Anterior cingulate cortex (tissue), 58 donors: ENCODE data around the gene PKN2.
A peak's percentile ranks its signal among the peaks of the same experiment; 100 is the strongest.
"Not testable (repeated sequence)": the region's sequence is repeated elsewhere in the genome, so short reads cannot be mapped to it uniquely, and the experiment has no call there.

ENCODE experiments used
- DNase-seq, 58 donors: peaks; one replicate each; lab custom pipeline; 2025; lab: John Stamatoyannopoulos, UW

PKN2 gene

DNA sequence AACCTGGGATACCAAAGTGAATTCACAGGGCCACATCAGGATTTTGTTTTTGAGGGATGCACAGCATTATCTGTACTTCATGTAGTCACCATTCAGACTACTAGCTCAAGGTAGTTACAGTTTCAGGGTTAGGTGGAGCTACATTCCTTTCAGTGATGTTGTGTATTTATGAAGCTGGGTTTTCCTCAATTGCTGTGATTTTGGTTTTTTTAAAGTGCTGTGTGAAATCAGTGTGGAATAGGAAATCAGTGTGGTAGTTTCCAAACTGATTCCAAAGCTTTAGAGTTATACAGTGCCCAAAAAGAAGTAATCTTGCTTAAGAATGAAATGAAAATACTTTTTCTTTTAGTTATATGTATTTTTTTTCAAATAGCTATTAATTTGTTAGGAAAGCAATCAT is 95.8 kb downstream of the PKN2 start:
- no peak for DNase-seq

DNA sequence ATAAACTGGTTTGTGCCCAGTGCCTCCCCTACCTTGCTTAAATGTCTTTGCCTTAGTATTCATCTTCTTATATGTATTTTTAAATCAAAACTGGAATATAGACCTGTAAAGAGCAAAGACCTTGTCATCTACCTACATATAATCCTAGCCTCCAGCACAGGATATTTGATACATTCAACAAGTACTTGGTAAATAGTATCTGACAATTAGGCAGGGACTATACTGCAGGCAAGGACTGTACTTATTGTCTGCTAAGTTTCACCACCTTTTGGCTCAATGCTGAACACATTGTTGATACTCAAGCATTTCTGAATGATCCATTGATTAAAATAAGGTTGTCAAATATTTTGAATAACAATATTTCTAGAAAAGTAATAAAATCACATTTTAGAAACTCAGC is 96.4 kb downstream of the PKN2 start:
- no peak for DNase-seq

DNA sequence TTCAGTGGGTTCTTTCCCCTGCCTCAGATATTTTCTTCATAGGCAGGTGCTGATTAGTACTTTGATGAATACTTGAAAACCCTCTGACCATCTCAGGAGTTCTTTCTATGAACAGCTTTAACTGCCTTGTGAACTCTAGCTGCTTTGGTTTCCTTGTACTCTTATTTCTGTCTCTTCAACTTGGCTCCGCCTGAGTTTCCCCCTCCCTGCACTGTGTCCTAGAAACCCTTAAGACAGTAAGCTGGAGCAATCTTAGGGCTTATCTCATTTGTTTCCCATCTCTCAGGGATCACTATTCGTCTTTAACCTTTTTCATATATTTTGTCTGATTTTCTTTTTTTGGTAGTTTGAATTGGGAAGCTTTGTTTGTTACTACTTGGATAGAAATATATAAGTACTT is 99.1 kb downstream of the PKN2 start:
- DNase-seq: no peak

DNA sequence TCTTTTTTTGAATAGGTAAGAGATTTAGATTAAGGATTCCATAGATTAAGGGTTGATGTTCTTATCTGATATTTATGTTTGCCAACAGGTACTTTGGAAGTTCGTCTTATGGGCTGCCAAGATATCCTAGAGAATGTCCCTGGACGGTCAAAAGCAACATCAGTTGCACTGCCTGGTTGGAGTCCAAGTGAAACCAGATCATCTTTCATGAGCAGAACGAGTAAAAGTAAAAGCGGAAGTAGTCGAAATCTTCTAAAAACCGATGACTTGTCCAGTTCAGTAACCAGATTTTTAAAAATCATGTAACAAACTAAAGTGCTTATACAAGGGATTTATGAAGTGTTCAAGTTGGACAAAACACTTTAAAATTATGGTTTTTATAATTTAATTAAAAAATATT is 100.5 kb downstream of the PKN2 start:
- DNase-seq: no peak

DNA sequence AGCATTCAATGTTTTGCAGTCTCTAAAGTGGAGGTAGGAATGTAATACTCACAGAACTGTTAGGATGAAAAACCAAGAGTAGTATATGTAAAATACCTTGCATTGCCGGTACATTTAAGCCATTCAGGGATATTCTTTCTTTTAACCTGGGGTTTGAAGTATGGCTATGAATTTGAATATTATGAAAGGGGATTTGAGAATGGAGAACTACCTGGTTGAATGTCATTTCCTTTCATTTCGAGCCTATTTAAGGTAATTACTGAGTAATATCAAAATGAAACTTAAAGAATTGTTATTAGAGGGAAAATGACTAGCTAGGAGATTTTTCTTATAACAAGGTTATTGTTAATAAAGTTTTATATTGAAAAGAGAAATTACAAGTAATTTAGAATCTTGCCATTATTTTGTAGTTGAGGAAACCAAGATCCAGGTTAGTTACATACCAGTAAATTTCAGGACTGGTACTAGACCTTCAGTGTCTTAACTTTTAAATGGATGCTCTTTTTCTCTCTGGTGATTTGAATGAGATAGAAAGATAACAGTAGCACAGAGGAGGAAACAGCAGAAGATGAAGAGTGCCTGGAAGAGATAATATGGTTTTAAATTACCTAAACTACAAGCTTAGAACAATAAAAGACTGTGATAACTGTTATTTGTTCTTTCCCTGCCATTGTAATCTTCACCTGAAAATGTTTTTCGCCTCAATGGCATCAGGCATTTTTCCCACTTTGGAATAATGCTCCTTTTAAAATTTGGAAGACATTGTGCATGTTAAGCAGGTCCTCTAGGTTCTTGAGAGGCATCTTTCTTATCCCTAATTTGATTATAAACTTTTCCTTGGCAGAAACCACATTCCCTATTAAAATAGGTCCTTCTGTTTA is 103.2 kb downstream of the PKN2 start:
- DNase-seq: no peak

DNA sequence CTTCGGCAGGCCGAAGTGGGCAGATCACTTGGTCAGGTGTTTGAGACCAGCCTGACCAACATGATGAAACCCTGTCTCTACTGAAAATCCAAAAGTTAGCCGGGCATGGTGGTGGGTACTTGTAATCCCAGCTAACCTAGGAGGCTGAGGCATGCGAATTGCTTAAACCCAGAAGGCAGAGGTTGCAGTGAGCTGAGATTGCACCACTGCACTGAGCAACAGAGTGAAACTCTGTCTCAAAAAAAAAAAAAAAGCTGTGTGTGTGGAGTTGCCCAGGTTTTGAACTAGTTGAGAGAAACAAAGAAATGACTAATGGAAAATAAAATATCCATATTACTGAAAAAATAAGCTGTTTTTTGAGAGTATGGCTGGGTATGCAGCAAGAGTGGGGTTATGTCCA is 107.1 kb downstream of the PKN2 start:
- no peak for DNase-seq

DNA sequence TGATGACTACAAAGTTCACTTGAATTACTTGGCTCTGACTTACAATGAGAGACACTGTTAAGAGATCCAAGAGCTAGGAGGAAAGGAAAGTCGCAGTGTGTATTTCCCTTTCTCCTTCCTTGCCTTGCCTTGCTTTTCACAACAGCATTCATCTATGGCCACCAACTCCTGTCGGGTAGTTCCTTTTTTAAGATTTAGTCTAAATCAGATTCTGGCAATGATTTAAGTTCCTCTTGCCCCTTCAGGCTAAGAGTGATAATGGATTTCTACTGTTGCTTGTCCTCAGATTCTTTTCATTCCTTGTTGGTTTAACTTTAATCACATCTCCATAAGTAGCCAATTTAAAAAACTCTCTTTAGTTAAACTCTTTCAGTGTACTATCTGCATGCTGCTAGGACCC is 115.4 kb downstream of the PKN2 start:
- peak in 1 of 58 donors; percentile 8 for DNase-seq

DNA sequence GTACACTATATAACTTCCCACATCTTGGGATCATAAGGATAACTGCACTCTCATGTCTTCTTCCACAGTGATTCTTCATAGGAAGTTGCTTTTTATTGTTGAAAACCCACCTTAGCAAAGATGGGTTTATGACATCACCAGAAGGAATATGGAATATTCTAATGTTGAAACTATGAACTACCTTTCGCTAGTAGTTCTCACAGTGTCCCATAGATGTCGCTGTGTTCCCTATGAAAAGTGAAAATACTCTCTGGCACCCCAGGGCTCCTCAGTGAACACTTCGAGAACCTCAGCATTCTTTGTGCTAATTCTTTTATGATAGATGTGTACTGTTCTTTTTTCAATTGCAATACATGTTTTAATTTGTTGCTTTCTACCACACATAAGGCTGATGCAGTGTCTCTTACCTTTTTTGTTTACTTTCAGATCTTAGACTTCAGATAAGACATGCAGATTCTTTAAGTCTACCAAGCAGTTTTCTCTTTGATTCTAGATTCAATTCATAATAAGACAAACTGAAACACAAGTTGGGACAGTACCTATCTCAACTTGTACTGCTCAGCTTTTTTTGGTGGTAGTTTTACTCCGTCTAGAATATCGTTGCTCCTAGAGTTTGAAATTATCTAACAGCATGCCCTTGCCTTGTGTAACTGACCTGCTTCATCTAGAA is 116.4 kb downstream of the PKN2 start:
- peak in 2 of 58 donors; percentile 0 to 1 for DNase-seq

DNA sequence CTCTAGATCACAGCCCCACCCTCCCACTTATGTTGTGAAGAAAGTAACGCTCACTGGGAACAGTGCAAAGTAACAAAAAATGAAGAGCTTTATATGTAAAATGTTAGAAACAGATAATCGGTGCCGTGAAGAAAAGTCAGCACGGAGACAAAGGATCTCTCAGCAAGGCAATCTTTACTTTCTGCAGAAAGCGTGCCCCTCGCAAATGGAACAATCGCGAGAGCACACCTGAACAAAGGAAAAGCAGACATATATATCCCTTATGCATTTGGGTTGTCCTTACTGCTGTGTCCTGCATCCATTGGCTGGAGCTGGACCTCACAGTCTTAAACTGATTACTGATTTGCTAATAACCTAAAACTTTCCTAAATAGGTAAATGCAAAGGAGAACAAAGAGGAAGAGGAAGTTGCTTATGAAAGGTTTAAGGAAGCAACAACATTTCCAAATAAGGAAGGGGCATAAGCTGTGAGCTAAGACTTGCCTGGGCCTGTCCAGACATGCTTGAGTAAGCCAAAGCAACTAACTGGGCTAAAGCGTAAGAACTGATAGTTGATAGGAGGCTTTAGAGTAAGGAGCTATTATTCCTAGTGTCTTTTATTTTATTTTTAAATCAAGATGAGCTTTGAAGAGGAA is 117.6 kb downstream of the PKN2 start:
- DNase-seq: no peak

DNA sequence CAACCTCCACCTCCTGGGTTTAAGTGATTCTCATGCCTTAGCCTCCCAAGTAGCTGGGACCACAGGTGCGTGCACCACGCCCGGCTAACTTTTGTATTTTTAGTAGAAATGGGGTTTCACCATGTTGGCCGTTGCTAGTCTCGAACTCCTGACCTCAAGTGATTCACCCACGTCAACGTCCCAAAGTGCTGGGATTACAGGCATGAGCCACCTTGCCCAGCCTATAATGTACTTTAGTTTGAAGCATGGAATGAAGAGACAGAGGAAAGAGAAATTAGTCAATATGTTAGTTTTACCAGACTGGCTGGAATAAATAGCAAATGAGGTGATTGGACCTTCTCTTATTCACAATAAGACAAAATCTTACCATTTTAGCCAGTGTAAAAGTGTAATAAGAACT is 118.3 kb downstream of the PKN2 start:
- DNase-seq: no peak

DNA sequence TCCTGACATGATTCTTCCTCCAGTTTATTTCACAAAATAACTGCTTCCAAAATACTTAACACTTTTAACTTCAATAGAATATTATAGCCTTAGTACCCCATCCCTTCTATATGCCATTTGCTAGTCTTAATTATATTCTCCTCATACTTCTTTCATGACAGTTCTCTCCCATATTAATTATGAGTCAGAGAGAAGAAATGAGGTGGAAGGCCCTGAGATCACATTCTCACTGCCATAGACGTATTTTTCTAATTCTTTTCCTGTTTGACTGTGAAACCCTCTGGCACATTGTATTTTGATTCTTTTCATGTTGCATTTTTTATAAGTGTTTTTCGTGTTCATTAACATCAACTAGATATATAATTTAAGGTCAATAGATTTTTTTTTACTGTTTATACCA is 118.9 kb downstream of the PKN2 start:
- DNase-seq: no peak

DNA sequence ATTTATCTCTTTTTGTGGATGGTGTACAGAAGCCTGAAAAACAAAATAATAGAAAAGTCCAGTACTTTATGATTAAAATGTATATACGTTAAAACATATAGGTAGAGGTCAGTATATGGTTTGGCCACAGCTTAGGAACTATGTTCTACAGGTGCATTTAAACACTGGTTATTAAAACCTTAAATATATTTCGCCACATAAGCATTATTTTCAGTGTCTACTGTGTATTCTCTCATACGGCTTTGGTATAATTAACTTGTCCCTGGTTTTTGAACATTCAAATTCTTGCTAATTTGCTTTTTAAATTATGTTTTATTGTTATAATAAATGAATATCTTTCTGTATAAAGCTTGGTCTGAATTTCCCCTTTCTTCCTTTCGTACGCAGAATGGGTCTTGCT is 119.4 kb downstream of the PKN2 start:
- DNase-seq: no peak

DNA sequence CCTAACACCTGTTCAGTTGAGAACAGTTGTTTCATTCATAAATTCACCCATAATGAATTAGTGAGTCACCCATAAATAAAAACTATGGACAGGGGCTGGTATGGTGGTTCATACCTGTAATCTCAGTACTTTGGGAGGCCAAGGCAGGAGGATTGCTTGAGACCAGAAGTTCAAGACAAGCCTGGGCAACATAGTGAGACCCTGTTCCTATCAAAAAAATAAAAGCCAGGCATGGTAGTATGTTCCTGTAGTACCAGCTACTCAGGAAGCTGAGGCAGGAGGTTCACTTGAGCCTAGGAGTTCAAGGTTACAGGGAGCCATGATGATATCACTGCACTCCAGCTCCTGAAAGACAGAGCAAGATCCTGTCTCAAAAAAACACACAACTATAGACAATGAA is 128.3 kb downstream of the PKN2 start:
- no peak for DNase-seq

DNA sequence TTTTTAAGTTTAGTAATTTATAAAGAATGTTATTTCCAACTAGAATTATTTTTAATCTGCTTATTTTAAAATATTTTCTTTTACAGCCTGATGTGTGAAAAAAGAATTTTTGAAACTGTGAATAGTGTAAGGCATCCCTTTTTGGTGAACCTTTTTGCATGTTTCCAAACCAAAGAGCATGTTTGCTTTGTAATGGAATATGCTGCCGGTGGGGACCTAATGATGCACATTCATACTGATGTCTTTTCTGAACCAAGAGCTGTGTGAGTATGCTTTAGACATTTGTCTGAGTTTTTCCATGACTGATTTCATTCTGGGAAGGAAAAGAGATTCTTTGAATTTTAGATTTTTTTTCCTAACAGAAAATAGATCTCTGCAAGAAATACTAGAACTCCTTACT is 129.4 kb downstream of the PKN2 start:
- DNase-seq: no peak

DNA sequence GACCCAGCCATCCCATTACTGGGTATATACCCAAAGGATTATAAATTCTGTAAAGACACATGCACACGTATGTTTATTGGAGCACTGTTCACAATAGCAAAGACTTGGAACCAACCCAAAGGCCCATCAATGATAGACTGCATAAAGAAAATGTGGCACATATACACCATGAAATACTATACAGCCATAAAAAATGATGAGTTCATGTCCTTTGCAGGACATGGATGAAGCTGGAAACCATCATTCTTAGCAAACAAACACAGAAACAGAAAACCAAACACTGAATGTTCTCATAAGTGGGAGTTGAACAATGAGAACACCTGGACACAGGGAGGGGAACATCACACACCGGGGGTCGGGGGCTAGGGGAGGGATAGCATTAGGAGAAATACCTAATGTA is 135.6 kb downstream of the PKN2 start:
- DNase-seq: not testable (repeated sequence)

DNA sequence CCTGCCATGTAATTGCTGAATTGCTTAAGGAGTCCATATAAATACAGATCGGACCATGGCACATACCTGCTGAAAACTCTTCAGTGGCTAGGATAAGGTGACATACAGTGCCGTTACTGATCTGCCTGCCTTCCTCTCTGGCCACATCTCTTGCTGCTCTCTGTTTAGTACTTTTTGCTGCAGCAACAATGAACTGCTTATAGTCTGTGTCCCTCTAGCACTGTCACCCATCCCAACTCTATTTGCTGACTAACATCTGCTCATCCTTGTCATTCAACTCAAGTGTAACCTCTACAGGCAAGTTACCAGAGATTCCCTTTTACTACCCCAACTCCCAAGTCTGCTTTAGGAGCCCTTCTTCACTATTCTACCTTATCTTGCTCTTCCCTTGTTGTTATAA is 141.6 kb downstream of the PKN2 start:
- peak in 1 of 58 donors; percentile 2 for DNase-seq

DNA sequence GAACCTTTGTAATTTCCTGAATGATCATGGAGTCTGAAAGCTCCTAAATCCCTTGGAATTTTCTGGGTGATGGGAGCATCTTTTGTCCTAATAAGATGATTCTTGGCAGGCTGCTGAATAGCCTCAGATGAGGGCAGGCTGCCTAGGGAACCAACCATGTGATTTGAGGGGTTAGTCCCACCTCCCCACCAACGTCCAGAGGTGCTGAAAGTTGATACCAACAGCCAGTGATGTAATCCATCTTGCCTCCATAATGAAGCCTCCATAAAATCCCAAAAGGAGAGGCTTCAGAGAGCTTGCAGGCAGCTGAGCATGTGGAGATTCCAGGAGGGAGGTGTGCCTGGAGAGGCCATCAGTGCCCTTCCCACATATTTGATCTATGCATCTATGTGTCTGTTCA is 163.6 kb downstream of the PKN2 start:
- no peak for DNase-seq

DNA sequence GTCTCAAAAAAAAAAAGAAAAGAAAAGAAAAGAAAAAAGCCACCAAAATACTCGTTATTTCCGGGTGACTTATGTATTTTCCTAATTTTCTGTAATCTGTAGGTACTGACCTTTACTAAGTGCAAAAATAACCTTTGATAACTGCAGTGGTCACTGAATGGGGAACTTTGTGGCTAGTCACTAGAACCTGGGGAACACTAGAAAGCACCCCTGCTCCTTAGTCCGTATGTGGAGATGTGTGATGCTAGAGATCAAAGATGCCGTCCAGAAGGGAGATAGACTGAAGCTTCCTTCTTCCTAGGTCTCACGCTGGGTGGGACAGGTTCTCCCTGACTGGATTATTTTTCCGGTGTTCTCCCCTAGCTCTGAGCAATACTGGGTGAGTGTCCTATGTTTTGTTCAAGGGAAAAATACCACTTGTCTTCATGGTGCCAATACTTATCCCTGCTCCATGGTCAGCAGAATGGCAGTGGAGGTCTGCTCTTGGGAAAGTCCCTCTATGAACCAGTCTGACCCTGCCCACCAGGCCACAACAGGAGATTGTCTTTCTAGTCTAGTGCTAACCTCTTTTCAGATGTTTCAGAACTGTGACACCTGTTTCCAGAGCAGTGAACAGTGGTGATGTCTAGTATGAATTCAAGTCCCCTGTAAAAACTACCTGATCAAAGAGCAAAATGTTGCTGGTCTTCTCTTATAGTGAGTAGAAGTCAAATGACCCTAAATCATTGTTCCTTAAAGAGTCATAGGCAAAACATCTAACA is 167.4 kb downstream of the PKN2 start:
- DNase-seq: no peak

DNA sequence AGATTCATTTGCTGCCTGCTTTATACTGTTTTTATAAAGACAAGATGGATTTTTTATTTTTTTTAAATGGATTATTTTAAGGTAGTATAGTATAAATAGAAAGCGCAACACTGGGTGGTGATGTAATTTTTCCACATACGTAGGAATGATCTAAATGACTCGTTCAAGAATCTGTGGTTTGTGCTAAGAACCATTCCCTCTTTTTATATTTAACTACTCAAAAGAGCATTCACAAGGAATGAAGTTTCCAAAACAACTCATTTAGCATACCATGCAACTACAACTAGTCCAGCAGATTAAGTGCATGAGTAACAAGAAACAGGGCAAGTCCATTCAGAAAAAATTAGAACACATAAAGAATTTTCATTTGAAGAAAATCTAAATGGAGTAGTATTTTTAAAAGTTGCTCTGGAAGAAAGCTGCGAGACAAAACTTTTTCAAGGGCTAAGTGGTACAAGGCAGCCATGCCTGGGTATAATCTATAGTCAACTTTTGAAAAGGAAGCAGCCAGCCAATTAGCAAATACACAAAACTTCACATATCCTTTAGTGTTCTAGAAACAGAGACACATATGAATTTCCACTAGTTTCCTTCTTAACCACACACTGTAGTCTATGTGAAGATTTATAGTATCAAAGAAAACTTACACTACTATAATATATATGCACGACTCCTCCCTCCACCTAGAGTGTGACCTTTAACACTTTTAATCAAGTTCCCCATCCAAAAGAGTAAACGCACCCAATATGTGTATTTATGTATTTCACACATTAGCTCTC is 183.9 kb downstream of the PKN2 start:
- no peak for DNase-seq

DNA sequence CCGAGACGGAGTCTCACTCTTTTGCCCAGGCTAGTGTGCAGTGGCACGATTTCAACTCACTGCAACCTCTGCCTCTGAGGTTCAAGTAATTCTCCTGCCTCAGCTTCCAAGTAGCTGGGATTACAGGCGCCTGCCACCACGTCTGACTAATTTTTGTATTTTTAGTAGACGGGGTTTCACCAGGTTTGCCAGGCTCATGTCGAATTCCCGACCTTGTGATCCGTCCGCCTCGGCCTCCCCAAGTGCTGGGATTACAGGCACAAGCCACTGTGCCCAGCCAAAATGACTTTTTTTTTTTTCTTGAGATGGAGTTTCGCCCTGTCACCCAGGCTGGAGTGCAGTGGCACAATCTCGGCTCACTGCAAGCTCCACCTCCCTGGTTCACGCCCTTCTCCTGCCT is 185.6 kb downstream of the PKN2 start:
- not testable (repeated sequence) for DNase-seq
